ENCODE data around the gene INSIG1.

Gene INSIG1

DNA sequence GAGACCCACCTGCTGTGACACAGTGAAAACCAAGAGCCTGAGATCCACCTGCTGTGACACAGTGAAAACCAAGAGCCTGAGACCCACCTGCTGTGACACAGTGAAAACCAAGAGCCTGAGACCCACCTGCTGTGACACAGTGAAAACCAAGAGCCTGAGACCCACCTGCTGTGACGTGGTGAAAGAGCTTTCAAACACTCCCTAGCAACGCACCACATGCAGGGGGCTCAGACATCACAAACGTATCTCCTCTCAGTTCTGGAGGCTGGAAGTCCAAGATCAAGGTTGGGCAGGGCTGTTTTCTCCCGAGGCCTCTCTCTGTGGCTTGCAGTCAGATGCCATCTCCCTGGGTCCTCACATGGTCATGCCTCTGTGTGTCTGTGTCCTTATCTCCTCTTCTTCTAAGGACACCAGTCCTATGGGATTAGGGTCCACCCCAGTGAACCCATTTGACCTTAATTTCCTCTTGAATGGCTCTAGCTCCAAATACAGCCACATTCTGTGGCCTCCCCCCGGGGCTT is 43.8 kb downstream of the INSIG1 start:
- Histone ChIP-seq H3K4me3 (no peak overlapping the region), H3K4me1 (peaks cover 3% of the 10 kb centered on the region; the same call in 1 of the 2 replicates), H3K9me3 (no peaks in the 10 kb centered on the region), H3K27me3 (ENCODE audit: low read depth) (no peaks in the 10 kb centered on the region), H3K36me3 (replicated peaks) (no peaks in the 10 kb centered on the region)
- in situ Hi-C loops (cut with MboI; ENCODE audit: low sequenced_read_pairs): loop anchor here (10.0 kb wide), 1 partner anchor 417 kb away; no protein-coding TSS in a partner anchor
- DNase-seq (ENCODE audit: low spot score in 2 of 2): no peak

DNA sequence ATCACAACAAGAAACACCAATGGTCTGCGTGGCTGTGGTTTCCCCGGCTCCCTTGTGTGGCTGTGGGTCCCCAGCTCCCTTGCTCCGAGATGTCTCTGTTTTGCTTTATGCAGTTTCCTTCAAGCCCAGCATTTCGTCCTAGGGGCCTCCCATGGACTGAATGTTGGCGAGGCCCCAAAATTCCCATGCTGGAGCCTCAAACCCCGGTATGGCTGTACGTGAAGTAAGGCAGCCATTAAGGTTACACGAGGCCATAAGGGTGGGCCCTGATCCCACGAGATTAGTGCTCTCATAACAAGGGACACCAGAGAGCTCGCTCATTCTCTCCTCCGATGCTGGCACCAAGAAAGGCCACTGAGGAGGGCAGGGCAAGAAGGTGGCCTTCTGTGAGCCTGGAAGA is 44.6 kb downstream of the INSIG1 start:
- peaks cover 3% of the 10 kb centered on the region; the same call in 1 of the 2 replicates for H3K4me1 ChIP-seq
- no peak overlapping the region for H3K4me3 ChIP-seq
- in situ Hi-C loops (cut with MboI; ENCODE audit: low sequenced_read_pairs): loop anchor here (10.0 kb wide), 1 partner anchor 418 kb away; no protein-coding TSS in a partner anchor
- H3K9me3 ChIP-seq: no peaks in the 10 kb centered on the region
- H3K36me3 ChIP-seq (replicated peaks): no peaks in the 10 kb centered on the region
- H3K27me3 ChIP-seq (ENCODE audit: low read depth): no peaks in the 10 kb centered on the region
- no peak for DNase-seq (ENCODE audit: low spot score in 2 of 2)

DNA sequence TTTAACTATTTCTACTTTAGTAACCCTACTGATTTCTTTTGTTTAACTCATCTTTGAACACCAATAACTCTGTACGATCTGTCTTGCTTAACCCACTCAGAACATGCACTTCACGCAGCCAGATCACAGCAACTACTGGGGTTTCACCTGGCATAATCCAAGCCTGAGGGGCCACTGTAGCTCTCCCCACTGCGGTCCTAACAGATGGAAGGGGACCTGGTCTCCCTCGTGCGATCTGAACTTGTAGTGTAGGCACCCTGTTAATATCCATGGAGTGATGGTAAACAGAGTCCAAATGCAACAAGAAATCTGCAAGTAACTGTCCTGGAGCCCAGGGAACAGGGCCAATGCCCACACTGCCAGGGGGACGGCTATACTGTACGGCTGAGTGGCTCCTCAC is 45.5 kb downstream of the INSIG1 start:
- no peaks in the 10 kb centered on the region for H3K9me3 ChIP-seq
- no peaks in the 10 kb centered on the region for H3K27me3 ChIP-seq (ENCODE audit: low read depth)
- peaks cover 3% of the 10 kb centered on the region; the same call in 1 of the 2 replicates for H3K4me1 ChIP-seq
- no peak for DNase-seq (ENCODE audit: low spot score in 2 of 2)
- in situ Hi-C loops (cut with MboI; ENCODE audit: low sequenced_read_pairs): loop anchor here (10.0 kb wide), 1 partner anchor 418 kb away; no protein-coding TSS in a partner anchor
- no peaks in the 10 kb centered on the region for H3K36me3 ChIP-seq (replicated peaks)
- H3K4me3 ChIP-seq: no peak overlapping the region

DNA sequence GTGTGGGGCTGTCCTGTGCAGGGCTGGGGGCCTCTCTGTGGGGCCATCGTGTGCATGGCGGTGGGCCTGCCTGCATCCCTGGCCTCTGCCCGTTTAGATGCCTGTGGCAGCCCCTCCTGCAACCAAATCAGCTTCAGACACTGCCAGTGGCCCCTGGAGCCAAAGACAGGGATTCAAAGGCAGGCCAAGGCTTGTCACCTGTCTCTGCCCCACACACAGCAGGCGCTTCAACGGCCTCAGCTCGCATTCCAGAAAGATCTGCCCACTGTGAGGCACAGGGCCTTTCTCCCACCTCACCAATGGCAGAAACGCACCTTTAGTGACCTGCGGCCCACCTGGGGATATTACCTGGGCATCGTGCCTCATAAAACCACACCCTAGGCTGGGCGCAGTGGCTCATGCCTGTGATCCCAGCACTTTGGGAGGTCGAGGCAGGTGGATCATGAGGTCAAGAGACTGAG is 46.0 kb downstream of the INSIG1 start:
- Histone ChIP-seq H3K4me1 (peaks cover 3% of the 10 kb centered on the region; the same call in 1 of the 2 replicates), H3K36me3 (replicated peaks) (no peaks in the 10 kb centered on the region), H3K27me3 (ENCODE audit: low read depth) (no peaks in the 10 kb centered on the region), H3K4me3 (no peak overlapping the region), H3K9me3 (no peaks in the 10 kb centered on the region)
- in situ Hi-C loops (cut with MboI; ENCODE audit: low sequenced_read_pairs): loop anchor here (10.0 kb wide), 1 partner anchor 419 kb away; no protein-coding TSS in a partner anchor
- DNase-seq (ENCODE audit: low spot score in 2 of 2): no peak

DNA sequence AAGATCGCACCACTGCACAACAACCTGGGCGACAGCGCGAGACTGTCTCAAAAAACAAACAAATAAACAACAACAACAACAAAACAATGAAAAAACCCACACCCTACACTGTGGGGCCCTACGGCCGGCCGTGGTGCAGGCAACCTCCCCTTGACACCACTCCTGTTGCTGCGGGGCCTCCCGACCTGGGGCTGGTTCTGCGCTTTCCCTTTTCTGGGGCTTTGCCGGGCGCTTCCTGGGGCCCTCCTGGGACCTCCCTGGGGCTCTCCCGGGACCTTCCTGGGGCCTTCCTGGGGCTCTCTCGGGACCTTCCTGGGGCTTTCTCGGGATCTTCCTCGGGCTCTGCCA is 46.6 kb downstream of the INSIG1 start:
- peak overlapping the region; percentile 28 for H3K4me3 ChIP-seq
- no peaks in the 10 kb centered on the region for H3K36me3 ChIP-seq (replicated peaks)
- no peak for DNase-seq (ENCODE audit: low spot score in 2 of 2)
- in situ Hi-C loops (cut with MboI; ENCODE audit: low sequenced_read_pairs): loop anchor here (10.0 kb wide), 1 partner anchor 419 kb away; no protein-coding TSS in a partner anchor
- H3K9me3 ChIP-seq: no peaks in the 10 kb centered on the region
- H3K27me3 ChIP-seq (ENCODE audit: low read depth): peaks cover 2% of the 10 kb centered on the region; the same call in 1 of the 2 replicates
- peaks cover 3% of the 10 kb centered on the region; the same call in 1 of the 2 replicates for H3K4me1 ChIP-seq

DNA sequence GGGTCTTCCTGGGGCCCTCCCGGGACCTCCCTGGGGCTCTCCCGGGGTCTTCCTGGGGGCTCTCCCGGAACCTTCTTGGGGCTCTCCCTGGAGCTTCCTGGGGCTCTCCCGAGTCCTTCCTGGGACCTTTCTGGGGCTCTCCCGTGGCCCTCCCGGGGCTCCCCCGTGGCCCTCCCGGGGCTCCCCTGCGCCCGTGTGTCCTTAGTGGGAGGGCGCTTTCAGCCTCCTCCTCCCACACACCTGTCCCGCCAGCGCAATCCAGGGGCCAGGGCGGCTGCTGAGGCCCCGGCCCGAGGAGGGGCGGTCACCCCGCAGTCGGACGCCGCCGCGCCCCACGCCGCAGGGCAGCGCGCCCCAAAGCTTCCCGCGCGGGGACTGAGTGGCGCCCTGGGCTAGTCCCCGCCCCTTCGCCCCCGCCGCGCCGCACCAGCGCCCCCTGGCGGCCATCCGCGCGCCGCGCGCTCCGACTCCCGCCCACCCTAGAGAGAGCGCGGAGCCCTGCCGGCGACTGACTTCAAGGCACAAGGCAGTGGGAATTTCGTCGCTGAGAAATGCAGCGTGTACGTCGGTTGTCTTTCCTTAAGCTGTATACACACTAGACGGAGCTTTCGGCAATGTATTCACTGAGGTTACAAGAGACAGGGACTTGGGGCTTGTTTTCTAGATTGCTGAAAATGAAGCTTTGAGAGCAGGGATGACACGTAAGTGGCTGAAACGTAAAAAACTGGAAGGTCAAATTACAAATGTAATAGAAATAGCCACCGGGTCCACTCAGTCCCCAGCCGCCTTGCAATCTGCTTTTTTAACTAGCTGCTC is 47.1 kb downstream of the INSIG1 start:
- peaks cover 3% of the 10 kb centered on the region; the same call in 1 of the 2 replicates for H3K4me1 ChIP-seq
- peak overlapping the region; percentile 28 for H3K4me3 ChIP-seq
- H3K27me3 ChIP-seq (ENCODE audit: low read depth): peaks cover 8% of the 10 kb centered on the region; the same call in 1 of the 2 replicates
- in situ Hi-C loops (cut with MboI; ENCODE audit: low sequenced_read_pairs): loop anchor here (10.0 kb wide), 1 partner anchor 420 kb away; no protein-coding TSS in a partner anchor
- no peaks in the 10 kb centered on the region for H3K9me3 ChIP-seq
- no peaks in the 10 kb centered on the region for H3K36me3 ChIP-seq (replicated peaks)
- peak; percentile 59 to 84 for DNase-seq (ENCODE audit: low spot score in 2 of 2)

DNA sequence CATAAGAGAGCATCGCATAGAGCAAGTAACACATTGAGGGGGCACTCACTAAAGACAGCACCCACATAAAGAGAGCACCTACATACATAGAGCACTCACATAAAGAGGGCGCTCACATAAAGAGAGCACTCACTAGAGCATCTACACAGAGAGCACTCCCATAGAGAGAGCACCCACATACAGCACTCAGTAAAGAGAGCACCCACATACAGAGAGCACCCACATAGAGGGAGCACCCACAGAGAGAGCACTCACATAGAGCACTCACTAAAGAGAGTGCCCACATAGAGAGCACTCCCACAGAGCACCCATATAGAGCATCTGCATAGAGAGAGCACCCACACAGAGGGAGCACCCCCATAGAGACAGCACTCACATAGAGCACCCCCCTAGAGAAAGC is 47.8 kb downstream of the INSIG1 start:
- no peak for DNase-seq (ENCODE audit: low spot score in 2 of 2)
- Histone ChIP-seq H3K36me3 (replicated peaks) (no peaks in the 10 kb centered on the region), H3K27me3 (ENCODE audit: low read depth) (peaks cover 10% of the 10 kb centered on the region; the same call in 1 of the 2 replicates), H3K4me3 (no peak overlapping the region), H3K4me1 (peaks cover 3% of the 10 kb centered on the region; the same call in 1 of the 2 replicates), H3K9me3 (no peaks in the 10 kb centered on the region)
- in situ Hi-C loops (cut with MboI; ENCODE audit: low sequenced_read_pairs): loop anchor here (10.0 kb wide), 1 partner anchor 421 kb away; no protein-coding TSS in a partner anchor

DNA sequence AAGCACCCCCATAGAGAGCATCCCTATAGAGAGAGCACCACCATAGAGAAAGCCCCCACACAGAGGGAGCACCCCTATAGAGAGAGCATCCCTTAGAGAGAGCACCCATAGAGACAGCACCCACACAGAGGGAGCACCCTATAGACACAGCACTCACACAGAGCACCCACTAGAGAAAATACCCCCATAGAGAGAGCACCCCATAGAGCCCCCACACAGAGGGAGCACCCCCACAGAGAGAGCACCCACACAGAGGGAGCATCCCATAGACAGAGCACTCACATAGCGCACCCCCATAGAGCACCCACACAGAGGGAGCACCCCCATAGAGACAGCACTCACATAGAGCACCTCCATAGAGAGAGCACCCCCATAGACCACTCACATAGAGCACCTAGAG is 48.6 kb downstream of the INSIG1 start:
- H3K4me1 ChIP-seq: peaks cover 3% of the 10 kb centered on the region; the same call in 1 of the 2 replicates
- no peak overlapping the region for H3K4me3 ChIP-seq
- no peaks in the 10 kb centered on the region for H3K36me3 ChIP-seq (replicated peaks)
- H3K9me3 ChIP-seq: no peaks in the 10 kb centered on the region
- in situ Hi-C loops (cut with MboI; ENCODE audit: low sequenced_read_pairs): loop anchor here (10.0 kb wide), 1 partner anchor 421 kb away; no protein-coding TSS in a partner anchor
- peaks cover 10% of the 10 kb centered on the region; the same call in 1 of the 2 replicates for H3K27me3 ChIP-seq (ENCODE audit: low read depth)
- no peak for DNase-seq (ENCODE audit: low spot score in 2 of 2)

DNA sequence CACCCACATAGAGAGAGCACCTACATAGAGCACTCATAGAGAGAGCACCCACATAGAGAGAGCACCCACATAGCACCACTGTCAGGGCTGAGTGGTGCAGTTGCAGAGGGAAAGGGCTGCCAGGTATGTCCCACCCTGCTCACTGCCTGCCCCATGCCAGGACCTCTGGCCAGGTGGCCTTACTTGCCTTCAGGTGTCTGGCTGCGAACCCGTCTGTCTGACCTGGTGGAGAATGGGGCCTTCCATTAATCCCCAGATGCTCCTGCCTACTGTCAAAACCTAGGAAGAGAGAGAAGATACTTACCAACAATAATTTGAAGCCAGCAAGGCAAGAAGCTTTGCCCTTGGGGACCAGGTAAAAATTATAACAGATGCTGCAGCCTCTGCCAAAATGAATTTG is 51.1 kb downstream of the INSIG1 start:
- in situ Hi-C loops (cut with MboI; ENCODE audit: low sequenced_read_pairs): loop anchor here (10.0 kb wide), 1 partner anchor 424 kb away; no protein-coding TSS in a partner anchor
- no peaks in the 10 kb centered on the region for H3K36me3 ChIP-seq (replicated peaks)
- peaks cover 3% of the 10 kb centered on the region; the same call in 1 of the 2 replicates for H3K4me1 ChIP-seq
- DNase-seq (ENCODE audit: low spot score in 2 of 2): no peak
- no peak overlapping the region for H3K4me3 ChIP-seq
- H3K27me3 ChIP-seq (ENCODE audit: low read depth): peaks cover 10% of the 10 kb centered on the region; the same call in 1 of the 2 replicates
- no peaks in the 10 kb centered on the region for H3K9me3 ChIP-seq

DNA sequence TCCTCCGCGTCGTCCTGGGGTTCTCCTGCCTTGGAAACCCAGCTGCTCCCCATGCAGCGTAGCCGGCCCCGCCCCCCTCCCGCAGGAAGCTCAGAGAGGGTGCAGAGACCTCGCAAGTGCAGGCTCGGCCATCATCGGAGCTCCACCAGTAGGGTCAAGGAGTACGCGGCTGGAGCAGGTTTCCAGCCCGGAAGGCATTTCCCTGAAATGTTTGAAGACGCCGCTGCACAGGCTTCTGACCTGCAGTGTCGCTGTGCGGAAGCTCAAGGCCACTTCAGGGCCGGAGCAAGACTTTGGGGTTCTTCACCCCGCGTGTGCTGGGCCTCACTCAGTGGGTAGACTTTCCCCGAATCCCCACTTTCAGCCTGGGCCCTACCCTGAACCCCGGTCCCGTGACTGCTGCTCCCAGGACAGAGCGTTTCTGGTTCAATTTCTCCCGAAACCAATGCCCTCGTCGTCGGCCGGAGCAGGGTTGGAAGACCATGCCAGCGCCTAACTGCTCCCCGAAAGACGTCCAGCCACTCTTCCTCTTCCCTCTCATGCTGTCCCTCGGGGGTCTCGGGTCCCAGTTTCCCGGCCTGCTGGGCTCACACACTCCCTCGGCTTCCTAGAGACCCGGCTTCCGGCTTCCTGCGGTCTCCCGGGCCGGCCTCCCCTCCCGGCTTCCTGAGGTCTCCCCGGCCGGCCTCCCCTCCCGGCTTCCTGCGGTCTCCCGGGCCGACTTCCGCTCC is 52.1 kb downstream of the INSIG1 start:
- Histone ChIP-seq H3K36me3 (replicated peaks) (no peaks in the 10 kb centered on the region), H3K27me3 (ENCODE audit: low read depth) (peaks cover 10% of the 10 kb centered on the region; the same call in 1 of the 2 replicates), H3K4me3 (no peak overlapping the region), H3K4me1 (peaks cover 3% of the 10 kb centered on the region; the same call in 1 of the 2 replicates), H3K9me3 (no peaks in the 10 kb centered on the region)
- no peak for DNase-seq (ENCODE audit: low spot score in 2 of 2)
- in situ Hi-C loops (cut with MboI; ENCODE audit: low sequenced_read_pairs): loop anchor here (10.0 kb wide), 1 partner anchor 425 kb away; no protein-coding TSS in a partner anchor

DNA sequence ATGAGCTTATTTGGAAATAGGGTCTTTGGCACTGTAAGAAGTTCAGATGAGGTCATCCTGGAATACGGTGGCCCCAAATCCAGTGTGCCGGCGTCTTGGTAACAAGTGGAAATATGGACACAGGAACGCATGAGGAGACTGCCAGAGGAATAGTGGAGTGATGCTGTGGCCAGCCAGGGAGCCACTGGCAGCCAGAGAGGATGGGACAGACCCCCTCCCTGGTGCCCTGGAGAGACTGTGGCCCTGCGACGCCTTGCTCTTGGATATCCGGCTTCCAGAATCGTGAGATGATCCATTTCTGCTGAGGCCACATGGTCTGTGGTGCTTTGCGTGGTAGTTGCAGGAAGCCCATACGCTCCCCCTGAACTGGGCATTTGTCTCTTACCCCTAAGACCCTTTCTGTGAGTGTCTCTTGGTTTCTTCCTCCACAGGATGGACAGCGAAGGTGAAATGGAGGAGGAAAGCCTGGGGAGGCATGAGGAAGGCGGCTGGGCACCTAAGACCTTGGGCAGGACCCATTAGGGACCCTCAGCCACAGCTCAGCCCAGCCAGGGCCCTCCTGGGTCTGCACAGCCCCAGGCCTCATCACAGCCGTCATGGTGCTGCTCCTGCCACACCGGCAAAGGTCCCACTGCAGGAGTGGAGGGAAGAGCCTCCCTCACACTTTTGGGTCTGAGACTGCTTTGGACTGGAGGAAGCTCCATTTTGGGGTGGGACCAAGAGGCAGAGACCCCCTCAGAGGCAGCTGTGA is 53.6 kb downstream of the INSIG1 start:
- H3K4me1 ChIP-seq: no peaks in the 10 kb centered on the region
- H3K4me3 ChIP-seq: no peak overlapping the region
- peaks cover 10% of the 10 kb centered on the region; the same call in 1 of the 2 replicates for H3K27me3 ChIP-seq (ENCODE audit: low read depth)
- no peak for DNase-seq (ENCODE audit: low spot score in 2 of 2)
- H3K36me3 ChIP-seq (replicated peaks): no peaks in the 10 kb centered on the region
- no peaks in the 10 kb centered on the region for H3K9me3 ChIP-seq
- in situ Hi-C loops (cut with MboI; ENCODE audit: low sequenced_read_pairs): no loop called here

DNA sequence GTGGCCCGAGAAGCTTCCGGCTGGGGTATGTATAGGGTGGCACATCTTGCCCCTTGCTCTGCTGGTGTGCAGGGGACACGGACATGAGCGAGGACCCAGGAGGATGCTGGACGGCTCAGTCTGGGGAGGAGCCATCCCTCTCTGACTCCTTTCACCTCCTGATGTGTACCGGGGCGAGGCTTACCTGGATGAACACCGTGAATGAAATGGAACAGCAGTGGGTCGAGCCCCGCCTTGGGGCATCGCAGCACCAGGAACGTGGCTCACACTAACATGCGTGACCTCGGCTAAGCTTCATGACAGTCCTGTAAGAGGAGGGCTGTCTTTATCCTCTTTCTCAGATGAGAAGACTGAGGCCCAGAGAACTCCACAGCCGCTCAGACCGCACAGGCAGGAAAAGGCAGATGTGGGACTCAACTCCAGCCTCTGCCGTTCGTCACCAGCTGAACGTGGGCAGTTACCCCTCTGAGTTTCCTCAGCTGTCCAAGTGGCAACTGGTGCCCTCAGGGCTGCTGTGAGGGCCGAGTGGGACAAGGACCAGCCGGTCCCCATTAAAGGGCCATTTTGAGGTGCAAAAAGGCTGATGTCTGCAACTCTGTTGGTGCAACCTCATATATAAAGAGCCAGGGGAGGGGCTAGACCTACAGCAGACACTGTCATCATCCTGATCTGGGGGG is 54.5 kb downstream of the INSIG1 start:
- no peak overlapping the region for H3K4me3 ChIP-seq
- in situ Hi-C loops (cut with MboI; ENCODE audit: low sequenced_read_pairs): no loop called here
- peaks cover 10% of the 10 kb centered on the region; the same call in 1 of the 2 replicates for H3K27me3 ChIP-seq (ENCODE audit: low read depth)
- no peak for DNase-seq (ENCODE audit: low spot score in 2 of 2)
- H3K36me3 ChIP-seq (replicated peaks): no peaks in the 10 kb centered on the region
- no peaks in the 10 kb centered on the region for H3K9me3 ChIP-seq
- no peaks in the 10 kb centered on the region for H3K4me1 ChIP-seq

Measured in HAP-1 (cell line).